ENCODE data around the gene PIK3CB. TPM values are rescaled to one million over a fixed set of nuclear protein-coding genes. Genes with fewer than 3 reads are reported as not detected.

PIK3CB gene
- polyA plus RNA-seq, 3 donors = 14.1 to 33.6 (median 20.4) TPM

- DNase-seq = no peak
- Mint-ChIP-seq H3K4me1 (peaks cover 10% of the 10 kb centered on the region), H3K4me3 (no peak overlapping the region), H3K27me3 (ENCODE audit: low read depth in 3 of 3) (peaks cover 0 to 2% (median 0%) of the 10 kb centered on the region in 3 donors), H3K36me3 (no peaks in the 10 kb centered on the region), H3K27ac (no peak overlapping the region), H3K9me3 (peaks cover 0 to 3% (median 0%) of the 10 kb centered on the region in 7 donors)
- Histone ChIP-seq H3K9ac (ENCODE audit: insufficient read depth, low read length, poor library complexity, severe bottlenecking) (no peak overlapping the region), H3K4me1 (ENCODE audit: control insufficient read depth in 1 of 2, insufficient read depth in 2 of 2, low read length in 2 of 2) (peaks cover 8 to 12% of the 10 kb centered on the region in 2 donors), H3K79me2 (ENCODE audit: insufficient read depth, low read length) (no peaks in the 10 kb centered on the region), H3K27ac (ENCODE audit: low read depth in 1 of 2, low read length in 2 of 2) (no peak overlapping the region), H3K9me3 (replicated peaks in 1 of 2; ENCODE audit: control insufficient read depth in 1 of 2, insufficient read depth in 1 of 2, low read length in 2 of 2) (no peaks in the 10 kb centered on the region), H3K27me3 (ENCODE audit: control insufficient read depth in 2 of 2, insufficient read depth in 2 of 2, low read length in 2 of 2) (no peaks in the 10 kb centered on the region), H3K4me2 (replicated peaks; ENCODE audit: extremely low read depth, low read length, poor library complexity, severe bottlenecking) (no peak overlapping the region), H3K4me3 (replicated peaks in 1 of 3; ENCODE audit: low read depth in 2 of 3, low read length in 3 of 3) (no peak overlapping the region), H4K20me1 (ENCODE audit: insufficient read depth, low read length) (no peaks in the 10 kb centered on the region), H3K36me3 (replicated peaks in 1 of 2; ENCODE audit: control insufficient read depth in 1 of 2, insufficient read depth in 2 of 2, low read length in 2 of 2) (no peaks in the 10 kb centered on the region), H2AFZ (ENCODE audit: insufficient read depth, low read depth, low read length, poor library complexity, severe bottlenecking) (no peak overlapping the region)
- intact Hi-C loops (cut with micrococcal nuclease) = no loop called here
- 100% methylated on average over 5 of the region's 7 CpGs for WGBS (ENCODE audit: insufficient coverage)
- no peak for TF ChIP-seq CTCF (IDR thresholded peaks at IDR 0.05)
These were observed 20.2 kb upstream of the PIK3CB start for GRCh38 chr3:138854940-138855339.

- Mint-ChIP-seq H3K9me3 (peaks cover 0 to 3% (median 0%) of the 10 kb centered on the region in 7 donors), H3K4me1 (peaks cover 10% of the 10 kb centered on the region), H3K27me3 (ENCODE audit: low read depth in 3 of 3) (peaks cover 0 to 2% (median 0%) of the 10 kb centered on the region in 3 donors), H3K4me3 (no peak overlapping the region), H3K36me3 (no peaks in the 10 kb centered on the region), H3K27ac (no peak overlapping the region)
- Histone ChIP-seq H3K36me3 (replicated peaks in 1 of 2; ENCODE audit: control insufficient read depth in 1 of 2, insufficient read depth in 2 of 2, low read length in 2 of 2) (no peaks in the 10 kb centered on the region), H4K20me1 (ENCODE audit: insufficient read depth, low read length) (no peaks in the 10 kb centered on the region), H3K9me3 (replicated peaks in 1 of 2; ENCODE audit: control insufficient read depth in 1 of 2, insufficient read depth in 1 of 2, low read length in 2 of 2) (no peaks in the 10 kb centered on the region), H3K9ac (ENCODE audit: insufficient read depth, low read length, poor library complexity, severe bottlenecking) (no peak overlapping the region), H3K79me2 (ENCODE audit: insufficient read depth, low read length) (no peaks in the 10 kb centered on the region), H3K4me3 (replicated peaks in 1 of 3; ENCODE audit: low read depth in 2 of 3, low read length in 3 of 3) (no peak overlapping the region), H3K27me3 (ENCODE audit: control insufficient read depth in 2 of 2, insufficient read depth in 2 of 2, low read length in 2 of 2) (no peaks in the 10 kb centered on the region), H3K4me1 (ENCODE audit: control insufficient read depth in 1 of 2, insufficient read depth in 2 of 2, low read length in 2 of 2) (peaks cover 8 to 12% of the 10 kb centered on the region in 2 donors), H3K4me2 (replicated peaks; ENCODE audit: extremely low read depth, low read length, poor library complexity, severe bottlenecking) (no peak overlapping the region), H3K27ac (ENCODE audit: low read depth in 1 of 2, low read length in 2 of 2) (no peak overlapping the region), H2AFZ (ENCODE audit: insufficient read depth, low read depth, low read length, poor library complexity, severe bottlenecking) (no peak overlapping the region)
- whole genome bisulfite sequencing (ENCODE audit: insufficient coverage) = no CpG with 5 or more reads among the region's 3 CpGs
- no peak for DNase-seq
- intact Hi-C loops (cut with micrococcal nuclease) = no loop called here
- TF ChIP-seq CTCF (IDR thresholded peaks at IDR 0.05) = no peak
These were observed 19.5 kb upstream of the PIK3CB start for GRCh38 chr3:138854204-138854603.

Data from CD14-positive monocyte (primary cell).